ENCODE results near the gene PEX5.
"Not testable (repeated sequence)": the region's sequence is repeated elsewhere in the genome, so short reads cannot be mapped to it uniquely, and the experiment has no call there.

The PEX5 gene

DNA sequence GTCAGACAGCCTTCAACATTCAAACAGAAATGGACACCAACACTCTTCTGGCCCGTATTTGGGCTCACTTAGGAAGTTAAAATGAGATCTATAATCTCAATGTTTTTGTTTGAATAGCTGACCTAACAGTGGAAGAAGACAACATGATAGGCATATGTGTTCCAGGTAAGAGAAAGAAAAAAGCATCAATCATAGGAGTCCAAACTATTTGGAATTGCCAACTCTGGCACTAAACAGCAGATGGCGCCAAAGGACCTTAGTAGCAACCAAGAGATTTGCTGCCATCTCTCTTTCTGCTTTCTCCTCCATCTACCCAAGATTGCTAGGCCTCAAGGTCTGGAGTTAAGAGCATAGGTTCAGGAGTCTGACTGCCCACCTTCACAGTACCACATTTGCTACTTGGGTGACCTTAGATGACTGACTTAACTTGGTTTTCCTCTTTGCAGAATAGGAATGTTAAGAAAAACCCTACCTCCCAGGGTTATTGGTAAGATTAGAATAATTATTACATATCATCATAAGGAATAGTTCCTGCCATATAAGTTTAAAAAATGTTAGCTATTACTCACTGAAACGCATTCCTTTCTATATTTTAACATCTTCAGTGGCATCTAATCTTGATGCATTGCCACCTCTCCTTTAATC, 30.2 kb downstream of the PEX5 start:
- peak; percentile 72 to 76 for DNase-seq

- DNase-seq = no peak
Observed at GRCh38 chr12:7221486-7221885, 32.0 kb downstream of the PEX5 start.

DNA sequence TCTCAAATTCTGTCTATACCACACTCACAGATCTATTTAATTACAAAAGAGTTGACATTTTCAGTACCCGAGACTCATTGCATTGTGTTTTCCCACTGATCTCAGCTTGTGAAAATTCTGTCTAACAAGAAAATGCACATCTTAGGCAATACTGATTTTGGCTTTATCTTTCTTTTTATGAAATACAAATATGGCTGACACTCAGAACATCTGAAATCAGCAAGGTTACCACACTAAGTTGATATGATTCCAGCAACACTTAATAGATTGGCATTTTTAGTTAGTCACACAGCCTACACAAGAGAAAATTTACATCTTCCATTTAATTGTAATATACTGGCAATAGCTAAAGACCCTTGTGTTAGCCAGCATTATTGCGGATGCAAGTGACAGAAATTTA, 40.3 kb downstream of the PEX5 start:
- no peak for DNase-seq

DNA sequence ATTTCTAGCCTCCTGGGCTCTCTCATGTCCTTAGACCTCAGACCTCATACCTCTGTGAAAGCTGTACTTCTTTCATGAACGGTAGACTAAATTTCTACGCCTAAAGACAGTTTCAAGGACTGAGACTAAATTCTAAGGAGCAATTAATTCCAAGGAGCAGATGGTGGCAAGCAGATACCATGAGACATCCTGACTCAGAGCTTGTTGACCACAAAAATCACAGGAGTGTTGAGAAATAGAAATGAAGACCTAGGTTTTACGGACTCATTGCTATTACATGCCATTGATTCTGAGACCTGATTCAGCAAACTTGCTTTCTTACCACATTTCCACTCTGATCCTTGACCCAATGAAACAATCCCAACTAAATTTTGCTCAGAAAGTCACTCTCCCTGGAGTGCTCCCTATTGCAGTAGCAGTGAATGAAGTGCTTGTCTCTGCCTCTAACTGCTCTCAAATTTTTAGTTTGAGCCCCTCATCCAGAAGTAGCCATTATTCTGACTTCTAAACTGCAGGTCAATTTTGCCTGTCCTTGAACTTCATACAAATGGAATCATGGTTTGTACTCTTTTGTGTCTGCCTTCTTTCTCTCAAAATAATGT, 52.0 kb downstream of the PEX5 start:
- peak in 1 of 2 donors; percentile 20 for DNase-seq

- DNase-seq = no peak
Observed at GRCh38 chr12:7242176-7243101, 53.0 kb downstream of the PEX5 start.

GRCh38 chr12:7251328-7251996, 62.0 kb downstream of the PEX5 start:
- DNase-seq = not testable (repeated sequence)

DNA sequence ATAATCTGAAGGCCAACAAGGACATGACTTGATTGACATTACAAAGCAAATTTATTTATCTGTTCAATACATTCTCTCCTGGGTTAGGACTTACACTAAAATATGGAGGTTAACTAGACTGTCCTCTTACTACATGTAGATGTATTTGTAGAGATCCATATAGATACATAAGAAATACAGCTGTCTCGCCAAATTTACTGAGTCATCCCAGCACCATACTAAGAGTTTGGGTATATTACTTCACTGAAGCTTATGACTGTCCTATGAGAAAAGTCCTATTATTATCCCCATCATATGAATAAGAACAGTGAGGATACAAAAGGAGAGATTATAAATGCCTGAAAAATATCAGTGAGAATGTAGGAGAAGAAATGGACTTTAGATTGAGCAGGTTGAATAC, 69.6 kb downstream of the PEX5 start:
- DNase-seq = no peak

Measured in inflammatory macrophage (primary cell).